H1 (cell line): Measurements from ENCODE around the gene PHGDH. TPM values are rescaled to one million over a fixed set of nuclear protein-coding genes. Genes with fewer than 3 reads are reported as not detected.

Experiments used
- CTCF ChIA-PET: fragments of 300-600 bp; sonication (Branson Sonifier 250); formaldehyde crosslinking; loops from one replicate; lab custom pipeline; 2021; ENCODE audit not compliant: partially characterized antibody; lab: Charles Lee
- POLR2A ChIA-PET: fragments of 300-600 bp; sonication (Branson Sonifier 250); formaldehyde crosslinking; loops from one replicate; lab custom pipeline; 2021; ENCODE audit warnings: inconsistent platforms; ENCODE audit not compliant: partially characterized antibody; lab: Charles Lee
- DNase-seq, 2 experiments: peaks; one replicate each; pipeline versions ENCODE4 v3.0.0 to v3.0.0-alpha.2; 2010 to 2022; ENCODE audit warnings: low spot score in 2 of 2, low read depth in 1 of 2, mixed read lengths in 1 of 2
- FAIRE-seq: peaks from 2 replicates; lab custom pipeline; 2011; peaks lifted over from hg19 to GRCh38; lab: Jason Lieb, UNC
- H2AFZ ChIP-seq: 2 replicates; pipeline ENCODE4 v1.8.1; 2012; ENCODE audit warnings: low read length, inconsistent platforms
- H2AK5ac ChIP-seq: 2 replicates; pipeline ENCODE4 v1.6.1; 2013; ENCODE audit warnings: low read depth, low read length
- H2BK120ac ChIP-seq: replicated peaks from 2 replicates; pipeline ENCODE3; 2013; ENCODE audit warnings: low read depth, low read length, inconsistent platforms
- H2BK12ac ChIP-seq: 2 replicates; pipeline ENCODE4 v1.6.1; 2013; ENCODE audit warnings: low read depth, low read length
- H2BK15ac ChIP-seq: 2 replicates; pipeline ENCODE4 v1.6.1; 2013; ENCODE audit warnings: low read length
- H2BK20ac ChIP-seq: 2 replicates; pipeline ENCODE4 v1.6.1; 2013; ENCODE audit warnings: low read length
- H2BK5ac ChIP-seq: 2 replicates; pipeline ENCODE4 v1.6.1; 2013; ENCODE audit warnings: low read depth, low read length
- H3K14ac ChIP-seq: 2 replicates; pipeline ENCODE4 v1.6.1; 2013; ENCODE audit warnings: inconsistent platforms; ENCODE audit not compliant: insufficient read length
- H3K18ac ChIP-seq: 2 replicates; pipeline ENCODE4 v1.6.1; 2013; ENCODE audit warnings: low read length; ENCODE audit errors: extremely low read depth
- H3K23ac ChIP-seq: 2 replicates; pipeline ENCODE4 v1.6.1; 2013; ENCODE audit warnings: inconsistent platforms; ENCODE audit not compliant: insufficient read length
- H3K23me2 ChIP-seq: 2 replicates; pipeline ENCODE4 v1.6.1; 2013; ENCODE audit warnings: low read depth, low read length
- H3K27ac ChIP-seq: 2 replicates; pipeline ENCODE4 v1.6.1; 2011; ENCODE audit warnings: low read depth, low read length, inconsistent platforms
- H3K27me3 ChIP-seq, 4 experiments: replicated peaks in 1 of 4; 1 replicate in 1 of 4; 2 replicates in 3 of 4; pipeline versions ENCODE4 v1.6.1 to v1.8.1; 2011 to 2013; ENCODE audit warnings: low read length in 3 of 4, mild to moderate bottlenecking in 3 of 4, inconsistent platforms in 2 of 4, mixed read lengths in 2 of 4, moderate library complexity in 1 of 4; ENCODE audit not compliant: control insufficient read depth in 3 of 4, insufficient read depth in 3 of 4; ENCODE audit errors: extremely low read depth in 1 of 4
- H3K36me3 ChIP-seq, 4 experiments: 2 replicates each; pipeline versions ENCODE4 v1.6.1 to v1.8.1; 2011 to 2013; ENCODE audit warnings: mild to moderate bottlenecking in 4 of 4, low read length in 3 of 4, moderate library complexity in 2 of 4, control low read depth in 1 of 4, inconsistent platforms in 1 of 4; ENCODE audit not compliant: insufficient read depth in 4 of 4, control insufficient read depth in 2 of 4
- H3K4ac ChIP-seq: replicated peaks from 2 replicates; pipeline ENCODE3; 2013; ENCODE audit warnings: low read length, low read depth, mixed read lengths, inconsistent platforms; ENCODE audit not compliant: insufficient read length
- H3K4me1 ChIP-seq, 4 experiments: replicated peaks in 1 of 4; 1 replicate in 1 of 4; 2 replicates in 3 of 4; pipeline versions ENCODE4 v1.6.1 to v1.8.1; 2011 to 2013; ENCODE audit warnings: low read length in 3 of 4, inconsistent platforms in 2 of 4, mixed read lengths in 1 of 4; ENCODE audit not compliant: insufficient read depth in 4 of 4, control insufficient read depth in 3 of 4
- H3K4me2 ChIP-seq, 2 experiments: 2 replicates each; pipeline versions ENCODE4 v1.6.1 to v1.8.1; 2011 to 2013; ENCODE audit warnings: low read depth in 2 of 2, low read length in 2 of 2, control low read depth in 1 of 2, inconsistent platforms in 1 of 2, mild to moderate bottlenecking in 1 of 2; ENCODE audit not compliant: insufficient read depth in 1 of 2
- H3K4me3 ChIP-seq, 4 experiments: fragments of 200-600, 300-600 bp in 1 of 4; sonication (generic), shearing (Covaris generic), sonication (Bioruptor Twin) in 1 of 4; 2 replicates each; pipeline versions ENCODE4 v1.5.1 to v1.8.1; 2011 to 2016; ENCODE audit warnings: low read length in 4 of 4, low read depth in 3 of 4, control low read depth in 2 of 4, inconsistent platforms in 2 of 4, mild to moderate bottlenecking in 2 of 4, mixed read lengths in 1 of 4, moderate library complexity in 1 of 4; ENCODE audit not compliant: insufficient read depth in 2 of 4; ENCODE audit errors: extremely low read depth in 1 of 4
- H3K56ac ChIP-seq: replicated peaks from 2 replicates; pipeline ENCODE3; 2013; ENCODE audit warnings: low read depth, mild to moderate bottlenecking, mixed read lengths, low read length, inconsistent platforms; ENCODE audit not compliant: insufficient read length
- H3K79me1 ChIP-seq: 2 replicates; pipeline ENCODE4 v1.6.1; 2013; ENCODE audit warnings: low read depth, low read length, control low read depth
- H3K79me2 ChIP-seq, 2 experiments: 2 replicates each; pipeline versions ENCODE4 v1.6.1 to v1.8.1; 2012 to 2013; ENCODE audit warnings: low read length in 2 of 2, mild to moderate bottlenecking in 2 of 2, inconsistent platforms in 1 of 2; ENCODE audit not compliant: insufficient read depth in 2 of 2, control insufficient read depth in 1 of 2
- H3K9ac ChIP-seq, 4 experiments: replicated peaks in 1 of 4; 1 replicate in 1 of 4; 2 replicates in 3 of 4; pipeline versions ENCODE4 v1.6.1 to v1.8.1; 2011 to 2013; ENCODE audit warnings: low read depth in 3 of 4, low read length in 3 of 4, control low read depth in 2 of 4, mild to moderate bottlenecking in 2 of 4, moderate library complexity in 2 of 4, inconsistent platforms in 1 of 4; ENCODE audit errors: extremely low read depth in 1 of 4
- H3K9me3 ChIP-seq, 2 experiments: 2 replicates each; pipeline versions ENCODE4 v1.6.1 to v1.8.1; 2012 to 2013; ENCODE audit warnings: mild to moderate bottlenecking in 2 of 2, moderate library complexity in 2 of 2, control low read depth in 1 of 2, inconsistent platforms in 1 of 2, low read depth in 1 of 2, low read length in 1 of 2, mixed read lengths in 1 of 2; ENCODE audit not compliant: insufficient read depth in 2 of 2
- H4K20me1 ChIP-seq, 2 experiments: replicated peaks in 1 of 2; 2 replicates each; pipeline versions ENCODE3 to v1.8.1; 2011 to 2013; ENCODE audit warnings: inconsistent platforms in 2 of 2, low read length in 2 of 2, mild to moderate bottlenecking in 1 of 2; ENCODE audit not compliant: insufficient read depth in 2 of 2, control insufficient read depth in 1 of 2
- H4K5ac ChIP-seq: 2 replicates; pipeline ENCODE4 v1.6.1; 2013; ENCODE audit warnings: low read length, low read depth, mixed read lengths, inconsistent platforms; ENCODE audit not compliant: insufficient read length
- H4K8ac ChIP-seq: 2 replicates; pipeline ENCODE4 v1.8.0; 2013; ENCODE audit warnings: mild to moderate bottlenecking, moderate library complexity, low read length, inconsistent platforms; ENCODE audit not compliant: insufficient read depth; ENCODE audit errors: extremely low read depth
- H4K91ac ChIP-seq: replicated peaks from 2 replicates; pipeline ENCODE3; 2013; ENCODE audit warnings: low read length, mixed read lengths, inconsistent platforms; ENCODE audit not compliant: insufficient read length
- HDAC2 ChIP-seq, 2 experiments: fragments of 300-600 bp in 1 of 2; sonication (generic) in 1 of 2; IDR thresholded peaks; 2 replicates each; pipeline ENCODE4 v1.6.1; 2011 to 2012; ENCODE audit warnings: low read depth in 2 of 2, low read length in 2 of 2, mild to moderate bottlenecking in 2 of 2, moderate library complexity in 2 of 2, borderline replicate concordance in 1 of 2, inconsistent platforms in 1 of 2
- HDAC6 ChIP-seq: IDR thresholded peaks from one replicate; pipeline ENCODE4 v1.7.1; 2012; ENCODE audit warnings: low read depth, mild to moderate bottlenecking, inconsistent platforms, low read length, moderate library complexity
- POLR2A ChIP-seq, 2 experiments: IDR thresholded peaks; 1 replicate in 1 of 2; 2 replicates in 1 of 2; pipeline ENCODE4 v1.6.1; 2011; ENCODE audit warnings: low read depth in 2 of 2, low read length in 2 of 2, mild to moderate bottlenecking in 2 of 2; ENCODE audit errors: control extremely low read depth in 1 of 2
- SAP30 ChIP-seq: fragments of 300-600 bp; sonication (generic); IDR thresholded peaks from 2 replicates; pipeline ENCODE4 v1.7.1; 2012; ENCODE audit warnings: low read length, moderate library complexity, mild to moderate bottlenecking, inconsistent platforms; ENCODE audit not compliant: insufficient read depth, insufficient replicate concordance
- USF2 ChIP-seq: IDR thresholded peaks from 2 replicates; pipeline ENCODE4 v1.6.1; 2011; ENCODE audit warnings: low read length, improper control_type of control experiment
- WGBS, 2 experiments: shearing (Covaris generic) in 1 of 2; methylation state at CpG; one replicate each; pipeline versions ENCODE4 v1.1.6 to v1.1.7; 2013 to 2015; ENCODE audit warnings: low lambda C conversion rate in 2 of 2, mixed read lengths in 2 of 2, inconsistent platforms in 1 of 2, low coverage in 1 of 2, missing lambda C conversion rate in 1 of 2; ENCODE audit not compliant: insufficient replicate concordance in 2 of 2, insufficient coverage in 1 of 2, insufficient read length in 1 of 2; ENCODE audit errors: extremely low coverage in 1 of 2, missing lambda C conversion rate in 1 of 2; 5-methylcytosine and 5-hydroxymethylcytosine counted together
- polyA plus RNA-seq, 7 experiments: library from polyadenylated mRNA; depleted of rRNA in 3 of 7; stranded (reverse) in 5 of 7; unstranded in 2 of 7; fragments of >200 nt in 5 of 7; fragments of 200-250 nt in 2 of 7; gene quantifications; 1 replicate in 5 of 7; 2 replicates in 1 of 7; 4 replicates in 1 of 7; pipeline versions ENCODE4 v1.2.1 to v1.2.3, GENCODE V29; 2011 to 2013; ENCODE audit warnings: missing spikeins in 2 of 7, mixed read lengths in 2 of 7
- total RNA-seq: library from RNA; stranded (reverse); fragmentation: NEBNext Ultra II Directional; extraction: Animal tissue kit (Norgen Biotek cat#: 25700); gene quantifications from 2 replicates; pipeline ENCODE4 v1.2.1, GENCODE V29; 2021

PHGDH gene
- total and polyA plus RNA-seq, 2 of the 8 experiments (the other 6 are each of a cell fraction or from before 2014, with no cell fraction given), result 358 to 687 TPM

DNA sequence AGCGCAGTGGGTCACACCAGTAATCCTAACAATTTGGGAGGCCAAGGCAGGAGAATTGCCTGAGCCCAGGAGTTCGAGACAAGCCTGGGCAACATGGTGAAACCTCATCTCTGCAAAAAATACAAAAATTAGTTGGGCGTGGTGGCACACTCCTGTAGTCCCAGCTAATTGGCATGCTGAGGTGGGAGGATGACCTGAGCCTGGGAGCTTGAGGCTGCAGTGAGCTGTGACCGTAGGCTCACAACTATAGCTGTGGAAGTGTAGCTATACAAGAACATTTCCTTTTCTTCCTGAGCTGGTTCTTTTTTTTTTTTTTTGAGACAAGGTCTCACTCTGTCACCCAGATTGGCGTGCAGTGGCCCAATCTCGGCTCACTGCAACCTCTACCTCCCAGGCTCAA is 44.6 kb upstream of the PHGDH start:
- Histone ChIP-seq H2BK120ac (no peak overlapping the region), H4K91ac (no peak overlapping the region), H2AFZ (no peak overlapping the region), H3K14ac (no peak overlapping the region), H3K56ac (no peak overlapping the region), H4K8ac (no peak overlapping the region), H3K27ac (no peak overlapping the region), H4K20me1 (no peaks in the 10 kb centered on the region), H2BK5ac (no peak overlapping the region), H2BK15ac (no peak overlapping the region), H3K4me1 (peaks cover 0 to 1% (median 0%) of the 10 kb centered on the region in 4 experiments; a peak in 1 of 7 replicates), H3K27me3 (no peaks in the 10 kb centered on the region), H3K4me3 (no peak overlapping the region), H3K79me1 (no peaks in the 10 kb centered on the region), H3K18ac (no peak overlapping the region), H3K9me3 (no peaks in the 10 kb centered on the region), H2BK12ac (no peak overlapping the region), H3K23me2 (no peaks in the 10 kb centered on the region), H3K23ac (no peak overlapping the region), H3K4me2 (no peak overlapping the region), H4K5ac (no peak overlapping the region), H3K4ac (no peak overlapping the region), H3K9ac (no peak overlapping the region), H3K79me2 (no peaks in the 10 kb centered on the region), H2AK5ac (no peak overlapping the region), H3K36me3 (no peaks in the 10 kb centered on the region), H2BK20ac (no peak overlapping the region)
- FAIRE-seq (no peak), DNase-seq (no peak)
- ChIA-PET POLR2A (interaction anchor here (1.4 to 1.7 kb wide), 2 partner anchors 20 to 45 kb away, joined by 3 to 6 read pairs; partner anchors contain the start of gene PHGDH), CTCF (interaction anchor here (0.7 to 32.7 kb wide), 5 partner anchors 10 to 164 kb away, joined by 3 to 786 read pairs (median 10); partner anchors contain the start of gene ZNF697)
- WGBS, 2 experiments, result 82% methylated on average over 6 of the region's 6 CpGs; no CpG with 5 or more reads in 1 of the 2 experiments
- TF ChIP-seq USF2, result no peak
- TF ChIP-seq HDAC6, result no peak
- no peak for TF ChIP-seq SAP30
- no peak for TF ChIP-seq HDAC2 (IDR thresholded peaks at IDR 0.05; ENCODE audit: borderline replicate concordance in 1 of 2, low read depth in 2 of 2, low read length in 2 of 2)
- TF ChIP-seq POLR2A (IDR thresholded peaks at IDR 0.05; ENCODE audit: control extremely low read depth in 1 of 2, low read depth in 2 of 2, low read length in 2 of 2), result no peak
